Left ventricle myocardium superior (tissue), 1 donor: ENCODE measurements around the gene PCGF5. TPM values are rescaled to one million over a fixed set of nuclear protein-coding genes. Genes with fewer than 3 reads are reported as not detected.

Experiments
- ATAC-seq: fragments of 200-7000 bp; cut with Tn5 transposase; one replicate; pipeline ENCODE4 v1.9.1; 2020; ENCODE audit warnings: mild to moderate bottlenecking, moderate library complexity
- DNase-seq: peaks from one replicate; pipeline ENCODE4 v3.0.0-alpha.2; 2020
- intact Hi-C: fragments of 100-400 bp; cut with micrococcal nuclease; formaldehyde crosslinking; loops from one replicate; pipeline ENCODE4 v1.11.0; 2022
- total RNA-seq: library from RNA; stranded (reverse); fragmentation: NEBNext Ultra II Directional; extraction: Animal tissue kit (Norgen Biotek cat#: 25700); gene quantifications from one replicate; pipeline ENCODE4 v1.2.1, GENCODE V29; 2021
- donor health status: DM: no; HTN: yes; CAD: no; lungs with severe emphysema.

PCGF5 gene
- total RNA-seq, 1 donor from 2014 or later, result 71.4 TPM

DNA sequence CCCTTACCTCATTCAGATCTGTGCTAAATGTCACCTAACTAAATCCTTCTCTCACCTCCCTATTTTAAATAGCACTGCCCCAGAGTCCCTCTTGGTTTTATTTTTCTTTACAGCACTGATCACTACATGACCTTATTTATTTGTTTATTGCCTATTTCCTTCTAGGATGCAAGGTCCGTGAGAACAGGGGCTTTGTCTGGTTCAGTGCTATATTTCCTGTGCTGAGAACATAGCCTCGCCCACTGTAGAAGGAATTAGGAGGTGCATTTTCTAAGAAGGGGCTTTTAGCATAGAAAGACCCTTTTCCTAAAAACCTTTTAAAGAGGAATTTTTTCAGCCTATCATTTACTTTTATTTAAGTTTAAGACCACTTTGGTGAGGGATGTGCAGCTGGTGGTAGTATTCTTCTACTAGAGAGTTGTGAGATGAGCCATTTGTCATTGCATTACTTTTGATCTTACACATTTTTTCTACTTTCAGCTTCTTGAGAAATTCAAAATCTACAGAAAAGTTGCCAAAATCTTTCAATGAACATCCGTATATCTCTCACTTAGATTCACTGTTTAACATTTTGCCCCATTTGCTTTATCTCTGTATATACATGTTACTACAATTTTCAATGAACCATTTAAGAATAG, 13.5 kb upstream of the PCGF5 start:
- ATAC-seq (no peak), DNase-seq (no peak)
- intact Hi-C loops, result no loop called here

DNA sequence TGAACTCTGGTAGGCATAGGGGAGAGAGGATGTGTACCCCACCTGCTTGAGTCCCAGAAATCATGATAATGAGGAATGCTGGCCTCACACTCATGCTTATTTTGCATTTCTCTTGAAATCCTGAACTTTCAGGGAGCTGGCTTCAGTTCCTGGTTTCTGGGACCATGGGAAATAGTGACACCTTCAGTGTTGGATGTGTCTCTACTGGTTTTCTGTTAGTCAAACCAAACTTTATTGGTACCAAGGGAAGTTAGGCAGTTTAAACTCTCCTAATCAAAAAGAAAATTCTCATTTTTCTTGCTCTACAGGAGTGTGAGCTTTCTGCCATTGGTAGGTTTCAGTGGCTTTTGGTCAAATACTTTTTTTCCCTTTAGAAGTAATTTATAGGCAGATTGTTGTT, 11.8 kb upstream of the PCGF5 start:
- no peak for DNase-seq
- intact Hi-C loops, result no loop called here
- no peak for ATAC-seq

DNA sequence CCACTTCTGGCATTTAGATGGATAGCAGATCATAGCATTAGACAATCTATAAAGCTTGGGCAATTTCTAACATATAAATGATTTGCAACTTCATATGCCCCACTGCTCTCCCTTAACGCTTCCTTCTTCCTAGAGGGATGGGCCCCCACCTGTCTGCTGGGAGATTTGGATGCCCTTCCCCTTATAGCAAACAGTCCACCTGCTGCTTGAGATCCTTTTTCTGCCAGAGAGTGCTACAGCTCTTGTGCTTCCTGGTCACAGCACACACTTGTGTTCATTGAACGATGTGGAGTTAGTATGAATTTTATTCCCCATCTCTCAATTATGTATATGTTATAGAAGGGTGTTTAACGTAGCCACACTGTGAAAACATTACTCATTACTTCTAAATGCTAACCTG, 10.4 kb upstream of the PCGF5 start:
- DNase-seq (no peak), ATAC-seq (no peak)
- intact Hi-C loops, result no loop called here

DNA sequence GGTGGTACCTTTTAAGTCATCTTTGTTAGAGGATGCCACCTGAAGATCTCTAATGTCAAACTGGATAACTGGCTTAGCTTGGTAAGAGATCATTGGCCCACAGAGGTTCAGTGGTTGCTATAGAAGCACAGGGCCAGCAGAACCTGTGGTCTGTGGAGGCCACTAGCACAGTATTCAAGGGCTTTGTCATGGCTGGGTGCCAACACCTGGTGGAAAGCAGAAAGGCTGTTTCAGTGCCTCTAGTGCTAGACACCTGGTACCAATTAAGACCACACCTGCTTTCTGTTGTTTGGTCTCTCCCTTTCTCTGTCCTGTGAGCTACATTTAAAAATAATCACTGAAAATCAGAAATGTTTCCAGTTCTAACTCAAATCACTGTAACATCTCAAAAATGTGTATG, 10.0 kb upstream of the PCGF5 start:
- peak; percentile 56 for ATAC-seq
- intact Hi-C loops, result no loop called here
- DNase-seq, result peak; percentile 39

DNA sequence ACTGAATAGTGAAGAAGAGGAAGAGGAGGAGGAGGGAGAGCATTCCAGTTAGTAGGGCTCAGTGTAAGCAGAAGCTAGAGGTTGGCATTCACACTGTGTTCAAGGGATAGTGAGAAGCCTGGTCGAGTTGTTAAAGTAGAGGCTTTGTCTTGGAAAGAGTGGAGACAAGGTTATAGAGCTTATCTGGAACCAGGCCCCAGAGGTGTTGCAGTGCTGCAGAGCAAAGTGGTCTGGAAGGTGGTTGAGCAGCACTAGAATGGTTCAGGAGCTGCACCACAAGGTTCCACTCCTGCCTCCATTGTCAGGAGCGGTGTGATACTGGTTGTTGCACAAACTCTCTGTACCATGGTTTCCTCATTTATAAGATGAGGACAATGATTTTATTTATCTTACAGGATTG, 8.8 kb upstream of the PCGF5 start:
- intact Hi-C loops, result no loop called here
- DNase-seq (no peak), ATAC-seq (peak; percentile 39)

DNA sequence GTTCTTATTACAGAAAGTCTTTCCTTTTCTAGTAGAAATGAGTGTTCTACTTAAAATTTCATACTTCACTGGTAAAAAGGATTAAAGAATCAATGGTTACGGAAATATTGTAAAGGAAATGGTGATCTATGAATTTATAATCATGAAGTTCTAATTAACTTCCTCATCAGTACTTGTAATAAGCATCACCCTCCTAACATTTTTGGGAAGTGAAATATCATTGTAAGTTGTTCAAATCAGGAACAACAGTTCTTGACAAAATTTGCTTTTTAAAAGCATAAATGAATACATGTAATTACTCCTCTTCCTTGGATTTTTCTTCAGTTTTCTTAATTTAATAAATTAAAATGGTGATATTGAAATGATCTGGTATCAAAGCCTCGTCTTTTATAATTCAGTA, 5.6 kb upstream of the PCGF5 start:
- DNase-seq, result no peak
- intact Hi-C loops, result no loop called here
- no peak for ATAC-seq

DNA sequence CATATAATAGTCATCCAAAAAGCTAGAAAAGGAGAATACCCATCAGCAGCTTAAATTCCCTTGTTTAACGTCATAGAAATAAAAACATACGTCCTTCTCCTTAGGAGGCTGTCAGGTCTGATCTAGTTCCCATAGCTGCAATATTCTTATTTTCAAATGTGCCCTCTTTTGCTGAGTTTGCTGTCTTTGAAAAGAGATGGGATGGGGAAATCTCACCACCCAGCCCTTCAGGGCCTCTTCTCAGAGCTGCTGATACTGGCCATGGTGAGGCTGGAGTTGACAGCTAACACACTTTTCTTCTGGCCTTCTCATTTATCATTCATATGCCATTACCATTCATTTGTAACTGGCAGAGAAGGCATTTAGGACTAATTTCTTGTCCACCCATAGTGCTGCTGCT, 5.1 kb upstream of the PCGF5 start:
- ATAC-seq (no peak), DNase-seq (no peak)
- intact Hi-C loops, result no loop called here

DNA sequence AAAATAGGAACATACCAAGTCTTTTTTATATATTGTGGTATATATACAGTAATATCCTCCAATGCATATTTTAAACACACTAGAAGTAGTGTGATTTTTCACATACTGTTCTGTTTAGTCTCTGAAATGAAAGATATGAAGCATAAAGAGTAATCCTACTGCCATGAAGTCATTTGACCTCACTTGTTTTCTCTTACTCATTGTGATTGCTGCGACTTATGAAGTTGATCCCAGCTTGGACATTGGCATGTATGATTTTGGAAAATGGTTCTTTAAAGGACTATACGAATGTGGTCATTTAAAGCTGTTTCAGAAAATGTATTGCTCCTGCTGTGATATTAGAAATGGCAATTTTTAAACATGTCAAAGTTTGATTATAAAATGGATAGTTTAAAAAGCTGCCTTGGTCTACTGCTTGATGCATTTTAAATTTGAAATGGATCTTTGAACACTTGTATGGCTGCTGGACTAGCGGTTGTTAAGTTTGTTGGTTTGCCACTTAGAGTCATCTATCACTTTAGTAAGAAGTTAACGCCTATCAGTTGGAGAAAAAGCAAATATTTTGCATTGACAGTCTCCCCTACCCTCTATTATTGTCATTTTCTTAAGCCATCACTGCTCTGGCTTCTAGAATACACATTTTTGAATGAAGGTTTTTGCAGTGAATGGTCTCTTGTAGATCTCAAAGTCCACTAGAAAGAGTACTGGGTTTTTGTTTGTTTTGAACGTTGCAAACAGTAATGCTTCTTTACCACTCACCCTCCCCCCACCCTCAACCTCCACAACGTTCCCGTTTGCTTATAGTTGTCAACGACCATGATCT, 881 bp upstream of the PCGF5 start:
- DNase-seq, result no peak
- intact Hi-C loops, result no loop called here
- no peak for ATAC-seq

DNA sequence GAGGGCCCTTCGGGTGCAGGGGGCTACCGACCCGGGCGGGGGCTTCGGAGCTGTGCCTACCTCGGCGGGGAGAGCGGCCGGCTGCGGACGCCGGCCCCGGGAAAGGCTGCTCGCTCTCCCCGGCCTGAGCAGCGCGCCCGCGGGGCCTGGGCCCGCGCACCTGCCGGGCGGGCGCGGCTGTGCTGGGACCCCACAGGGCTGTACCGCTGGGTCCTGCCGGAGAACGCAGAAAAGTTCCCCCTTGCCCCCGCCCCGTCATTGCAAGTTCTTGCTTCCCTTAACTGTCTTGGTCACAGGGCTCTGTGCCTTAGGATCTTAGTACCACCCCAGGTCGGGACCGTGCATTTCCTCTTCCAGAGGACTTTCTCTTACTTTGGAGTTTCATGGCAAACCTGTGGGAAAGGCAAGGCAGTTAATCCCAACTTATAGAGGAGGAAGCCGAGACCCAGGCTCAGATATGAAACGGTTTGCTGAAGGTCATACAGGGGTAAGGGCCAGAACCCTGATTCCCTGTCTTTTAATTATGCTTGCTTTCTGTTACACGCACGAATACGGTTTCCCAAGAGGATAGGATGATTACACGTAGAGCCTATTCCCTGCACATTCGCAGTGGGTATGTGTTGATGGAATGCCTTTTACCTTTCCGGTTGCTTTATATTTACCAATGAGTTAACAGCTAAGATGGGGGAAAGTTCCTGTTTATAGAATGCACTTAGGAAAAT, 652 bp downstream of the PCGF5 start:
- DNase-seq, result no peak
- intact Hi-C loops, result no loop called here
- peak; percentile 64 for ATAC-seq

DNA sequence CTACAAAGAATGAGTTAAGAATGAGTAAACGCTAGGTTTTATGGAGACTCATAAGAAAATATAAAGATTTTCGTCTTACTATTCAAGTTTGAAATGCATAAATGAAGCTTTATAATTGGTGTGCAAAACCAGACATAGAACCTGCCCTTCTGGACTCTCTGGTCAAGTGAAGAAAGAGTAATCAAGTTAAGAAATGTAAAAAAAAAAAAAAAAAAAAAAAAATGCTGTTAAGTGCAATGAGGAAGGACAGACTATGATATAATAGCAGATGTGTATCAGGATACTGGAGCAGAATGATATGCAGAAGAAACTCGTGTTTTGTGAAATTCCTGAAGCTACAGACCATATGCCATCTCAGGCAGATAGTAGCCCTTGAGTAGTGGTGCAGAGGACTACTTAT, 5.6 kb downstream of the PCGF5 start:
- no peak for ATAC-seq
- intact Hi-C loops, result no loop called here
- DNase-seq, result no peak

DNA sequence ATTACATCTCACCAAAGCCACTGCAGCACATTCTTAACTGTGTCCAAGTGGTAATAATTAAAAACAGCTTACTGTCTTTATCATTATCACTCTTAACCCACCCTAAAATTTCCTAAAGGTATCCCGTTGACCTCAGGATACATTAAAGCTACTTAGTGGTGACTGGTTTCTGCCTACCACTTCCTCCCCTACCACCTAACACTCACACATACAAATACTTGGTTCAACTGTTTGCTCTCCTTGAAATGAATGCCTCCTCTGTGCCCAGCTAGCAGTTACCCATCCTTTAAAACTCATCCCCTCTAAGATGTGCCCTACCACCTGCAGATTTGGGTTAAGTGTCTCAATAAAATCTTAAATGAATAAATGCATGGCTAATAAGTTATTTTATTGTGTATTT, 7.1 kb downstream of the PCGF5 start:
- no peak for DNase-seq
- intact Hi-C loops, result no loop called here
- ATAC-seq, result no peak

DNA sequence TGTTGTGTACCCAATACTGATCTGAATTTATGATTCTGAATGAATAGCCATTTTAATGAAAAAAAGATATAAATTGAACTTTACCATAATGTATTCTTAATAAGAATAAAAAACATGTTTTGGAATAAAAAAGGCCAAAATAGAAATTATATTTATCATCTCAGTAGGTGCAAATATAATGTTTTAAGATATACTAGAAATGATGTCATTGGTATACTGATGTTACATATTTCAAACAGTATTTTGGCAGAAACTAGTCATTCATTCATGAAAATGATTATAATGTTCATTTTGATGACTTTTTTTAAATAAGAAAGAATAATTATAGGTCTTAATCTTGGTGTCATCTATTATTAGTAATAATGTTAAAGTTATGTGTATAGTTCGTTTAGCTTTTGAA, 9.2 kb downstream of the PCGF5 start:
- ATAC-seq (no peak), DNase-seq (no peak)
- intact Hi-C loops, result no loop called here

DNA sequence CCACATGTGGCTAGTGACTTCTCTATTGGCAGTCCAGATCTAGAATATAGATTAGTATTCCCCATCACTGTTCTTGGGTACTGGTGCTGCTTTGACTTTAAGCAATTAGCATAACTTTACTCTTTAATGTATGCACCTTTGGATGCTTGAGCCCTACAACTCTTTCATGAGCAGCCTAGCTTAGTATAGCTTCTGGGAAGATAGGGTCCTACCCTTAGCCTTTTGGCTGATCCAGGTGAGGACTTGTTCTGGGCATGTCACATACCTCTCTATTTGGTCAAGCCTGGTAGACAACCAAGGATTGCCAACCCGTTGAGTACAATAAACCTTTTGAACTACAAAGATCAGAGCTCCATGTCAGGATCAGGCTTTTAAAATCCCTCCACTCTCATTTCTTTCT, 17.7 kb downstream of the PCGF5 start:
- intact Hi-C loops, result no loop called here
- ATAC-seq (no peak), DNase-seq (no peak)

DNA sequence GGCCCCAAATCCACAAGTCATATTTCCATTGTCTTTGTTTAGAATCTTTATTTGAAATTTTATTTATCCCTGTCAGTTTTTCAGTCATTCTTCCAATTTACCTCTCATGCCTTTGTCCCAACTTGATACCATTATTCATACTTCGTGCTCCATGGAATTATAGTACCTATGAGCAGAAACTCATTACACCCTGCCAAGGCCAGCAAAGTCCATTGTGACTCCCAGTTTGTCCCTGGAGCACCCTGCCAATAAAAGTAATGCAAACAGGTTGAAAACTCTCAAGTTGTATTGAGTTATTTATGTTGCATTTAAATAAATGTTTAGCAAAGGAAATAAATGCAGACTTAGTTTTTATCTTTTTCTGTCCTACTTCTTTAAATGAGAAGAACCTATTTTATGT, 19.3 kb downstream of the PCGF5 start:
- intact Hi-C loops, result no loop called here
- ATAC-seq, result no peak
- DNase-seq, result no peak

DNA sequence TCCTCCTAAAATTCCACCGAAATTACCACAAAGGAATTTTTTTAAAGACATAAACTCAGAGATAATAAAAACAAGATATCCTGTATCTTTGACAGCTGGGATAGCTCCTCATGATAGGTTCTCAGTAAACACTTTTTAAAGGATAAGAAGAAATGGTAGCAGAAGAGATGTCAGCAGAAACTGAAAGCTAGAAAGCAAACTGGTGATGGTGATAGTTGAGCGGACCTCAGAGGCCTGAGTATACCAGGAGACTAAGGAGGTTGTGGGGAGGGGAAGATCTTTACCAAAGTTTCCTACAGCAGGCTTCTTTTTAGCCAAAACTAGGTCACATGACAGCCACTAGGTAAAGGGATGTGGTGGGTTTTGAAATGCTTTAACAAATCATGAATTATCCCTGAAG, 22.5 kb downstream of the PCGF5 start:
- no peak for DNase-seq
- no peak for ATAC-seq
- intact Hi-C loops, result no loop called here

DNA sequence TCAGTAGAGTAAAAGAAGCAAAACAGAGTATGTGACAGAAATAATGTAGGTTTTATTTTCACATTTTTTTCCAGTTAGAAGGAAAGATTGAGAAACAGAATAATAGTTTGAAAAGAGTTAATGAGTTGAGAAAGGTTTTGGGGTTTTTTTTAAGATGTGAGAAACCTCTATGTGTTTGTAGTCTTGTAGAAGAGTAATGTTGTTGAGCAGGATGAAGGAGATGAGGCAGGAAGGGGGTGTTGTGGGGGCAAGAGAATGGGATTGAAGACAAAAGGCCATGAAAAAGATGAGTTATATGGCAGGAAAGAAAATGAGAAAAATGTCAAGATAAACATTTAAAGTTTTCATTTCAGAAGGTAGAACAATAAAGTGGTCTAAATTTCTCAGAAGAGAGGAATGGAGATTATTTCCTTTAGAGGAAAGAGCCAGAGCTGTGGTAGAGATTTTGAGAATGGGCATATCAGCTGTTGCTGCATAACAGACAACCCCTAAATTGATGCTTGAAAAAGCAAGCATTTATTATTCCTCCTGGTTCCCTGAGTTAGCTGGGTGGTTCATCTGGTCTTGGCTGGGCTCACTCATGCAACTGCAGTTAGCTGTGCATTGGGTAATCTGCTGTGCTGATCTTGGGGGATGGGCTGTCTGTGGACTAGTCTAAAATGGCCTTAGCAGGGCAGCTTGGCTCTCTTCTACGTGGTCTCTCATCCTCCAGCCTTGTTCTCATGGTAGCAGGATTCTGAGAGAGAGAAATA, 27.1 kb downstream of the PCGF5 start:
- intact Hi-C loops, result no loop called here
- DNase-seq (no peak), ATAC-seq (peak; percentile 37)

DNA sequence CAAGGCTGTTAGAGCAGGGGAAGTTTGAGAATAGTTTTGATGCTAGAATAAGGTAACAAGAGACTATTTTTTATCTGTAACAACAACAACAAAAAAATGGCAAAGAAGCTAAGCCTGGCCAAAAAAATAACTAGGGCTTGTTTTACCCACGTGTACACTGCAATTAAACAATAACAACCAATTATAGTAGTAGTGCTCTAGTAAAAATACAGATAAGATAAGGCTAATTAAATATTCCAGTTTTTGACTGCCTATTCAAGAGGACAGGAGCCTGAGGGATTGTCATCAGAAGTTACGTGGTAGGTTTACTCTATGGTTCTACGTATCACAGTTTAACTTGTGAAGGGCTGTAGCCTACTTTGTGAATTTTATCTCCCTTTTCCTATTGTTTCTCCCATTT, 29.2 kb downstream of the PCGF5 start:
- DNase-seq (no peak), ATAC-seq (no peak)
- intact Hi-C loops, result loop anchor here (5.0 kb wide), 1 partner anchor 242 kb away; no protein-coding TSS in a partner anchor

DNA sequence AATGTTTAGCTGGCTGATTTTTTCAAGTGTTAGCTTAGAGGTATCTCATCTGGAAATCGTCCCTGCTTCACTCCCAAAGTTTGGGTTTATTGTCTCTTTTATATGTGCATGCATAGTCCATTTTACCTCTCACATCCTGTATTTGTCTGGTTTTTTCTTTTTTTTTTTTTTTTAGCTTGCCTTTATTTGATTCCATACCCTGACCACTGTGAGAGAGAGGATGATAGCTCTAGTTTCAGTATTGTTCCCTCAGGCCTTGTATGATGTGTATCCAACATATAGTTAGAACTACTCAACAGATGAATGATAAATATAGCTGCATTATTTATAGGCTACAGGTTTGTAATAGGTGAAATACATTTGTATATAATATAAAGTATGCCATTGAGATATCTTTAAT, 29.9 kb downstream of the PCGF5 start:
- DNase-seq (no peak), ATAC-seq (no peak)
- intact Hi-C loops, result loop anchor here (5.0 kb wide), 1 partner anchor 243 kb away; no protein-coding TSS in a partner anchor

DNA sequence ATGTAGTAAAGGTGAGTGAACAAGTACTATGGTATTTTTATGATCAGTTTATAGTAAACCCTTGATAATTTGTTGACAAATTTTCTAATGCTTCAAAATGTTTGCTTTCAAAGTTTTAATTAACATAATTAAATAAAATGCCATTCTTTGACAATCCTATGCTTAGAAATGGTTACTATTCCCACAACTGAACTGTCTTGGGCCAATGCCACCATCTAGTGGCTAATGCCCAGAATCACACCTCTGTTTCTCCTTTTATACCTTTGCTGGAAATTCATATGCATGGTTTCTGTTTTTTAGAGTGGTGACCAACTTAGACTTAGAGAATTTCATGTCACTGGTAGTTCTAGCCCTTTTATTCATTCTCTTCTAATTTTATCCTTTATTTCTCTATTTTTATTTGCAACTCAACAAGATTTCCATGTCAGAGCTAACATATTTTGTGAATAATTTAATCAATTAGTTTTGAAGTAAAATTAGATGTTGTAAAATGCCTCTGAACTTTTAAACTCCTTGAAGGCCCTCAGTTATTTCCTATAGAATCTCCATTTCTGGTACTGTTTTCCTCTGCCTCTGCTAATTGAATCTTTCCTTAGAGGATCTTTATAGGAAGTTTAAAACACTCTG, 31.1 kb downstream of the PCGF5 start:
- ATAC-seq, result peak; percentile 57
- no peak for DNase-seq
- intact Hi-C loops, result loop anchor here (1.0 to 5.0 kb wide), 2 partner anchors 244 to 341 kb away; no protein-coding TSS in a partner anchor
